Subcutaneous adipose tissue (tissue), 4 donors: ENCODE results near the gene FAM20C. TPM values are rescaled to one million over a fixed set of nuclear protein-coding genes. Genes with fewer than 3 reads are reported as not detected.

Source experiments
- total RNA-seq, 4 donors: library from RNA; depleted of rRNA; stranded (reverse); fragments of >200 nt; gene quantifications; one replicate each; pipeline ENCODE4 v1.1.0, GENCODE V29; 2016
- TF ChIP-seq, protein P1 (sequence below): fragments of 450-650 bp; IDR thresholded peaks from one replicate; pipeline ENCODE4 v1.5.1; 2016; ENCODE audit warnings: low read depth, mild to moderate bottlenecking, control low read depth, antibody characterized with exemption, moderate library complexity

The FAM20C gene
- total RNA-seq, 4 donors from 2014 or later, result 21.0 to 82.5 (median 35.6) TPM

DNA sequence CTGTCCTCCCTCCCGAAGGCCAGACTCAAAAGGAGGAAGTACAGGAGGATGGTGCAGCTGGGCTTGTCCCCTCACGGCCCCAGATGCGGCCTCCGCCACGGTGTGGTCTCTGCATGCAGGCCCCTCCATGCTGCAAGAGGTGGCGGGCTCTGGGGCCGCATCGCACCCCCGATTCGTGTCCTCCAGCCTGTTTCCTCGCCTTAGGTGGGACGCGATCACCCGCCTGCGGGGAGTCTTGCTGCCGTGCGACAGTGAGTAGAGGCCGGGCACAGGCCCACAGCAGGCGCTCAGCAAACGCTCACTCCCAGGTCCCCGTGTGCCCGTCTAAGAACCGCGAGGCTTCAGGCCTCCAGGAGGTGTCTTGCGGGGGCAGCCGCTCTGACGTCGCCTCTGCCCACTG, 13.9 kb upstream of the FAM20C start:
- TF ChIP-seq, protein P1, sequence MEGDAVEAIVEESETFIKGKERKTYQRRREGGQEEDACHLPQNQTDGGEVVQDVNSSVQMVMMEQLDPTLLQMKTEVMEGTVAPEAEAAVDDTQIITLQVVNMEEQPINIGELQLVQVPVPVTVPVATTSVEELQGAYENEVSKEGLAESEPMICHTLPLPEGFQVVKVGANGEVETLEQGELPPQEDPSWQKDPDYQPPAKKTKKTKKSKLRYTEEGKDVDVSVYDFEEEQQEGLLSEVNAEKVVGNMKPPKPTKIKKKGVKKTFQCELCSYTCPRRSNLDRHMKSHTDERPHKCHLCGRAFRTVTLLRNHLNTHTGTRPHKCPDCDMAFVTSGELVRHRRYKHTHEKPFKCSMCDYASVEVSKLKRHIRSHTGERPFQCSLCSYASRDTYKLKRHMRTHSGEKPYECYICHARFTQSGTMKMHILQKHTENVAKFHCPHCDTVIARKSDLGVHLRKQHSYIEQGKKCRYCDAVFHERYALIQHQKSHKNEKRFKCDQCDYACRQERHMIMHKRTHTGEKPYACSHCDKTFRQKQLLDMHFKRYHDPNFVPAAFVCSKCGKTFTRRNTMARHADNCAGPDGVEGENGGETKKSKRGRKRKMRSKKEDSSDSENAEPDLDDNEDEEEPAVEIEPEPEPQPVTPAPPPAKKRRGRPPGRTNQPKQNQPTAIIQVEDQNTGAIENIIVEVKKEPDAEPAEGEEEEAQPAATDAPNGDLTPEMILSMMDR, result no peak

DNA sequence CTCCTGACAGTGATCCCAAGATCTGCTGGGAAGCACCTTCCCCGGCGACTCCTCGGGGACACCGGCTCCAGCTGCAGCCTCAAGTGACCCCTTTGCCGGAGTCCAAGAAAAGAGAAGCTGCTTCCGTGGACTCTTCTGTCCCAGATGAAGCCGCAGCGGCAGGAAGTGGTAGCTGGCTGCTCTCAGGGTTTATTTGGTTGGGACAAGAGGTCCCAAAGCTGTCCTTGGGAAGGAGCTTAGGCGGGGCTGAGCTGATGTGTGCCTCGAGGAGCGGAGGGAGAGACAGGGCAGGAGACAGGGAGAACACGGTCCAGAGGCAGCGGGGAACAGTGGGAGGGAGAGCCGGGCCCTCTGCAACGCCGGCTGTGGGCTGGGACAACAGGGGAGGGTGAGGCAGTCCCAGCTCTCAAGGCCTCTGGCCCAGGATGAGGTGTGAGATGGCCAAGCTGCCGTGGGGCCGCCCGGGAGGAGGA, 13.1 kb upstream of the FAM20C start:
- TF ChIP-seq, protein P1, result no peak

DNA sequence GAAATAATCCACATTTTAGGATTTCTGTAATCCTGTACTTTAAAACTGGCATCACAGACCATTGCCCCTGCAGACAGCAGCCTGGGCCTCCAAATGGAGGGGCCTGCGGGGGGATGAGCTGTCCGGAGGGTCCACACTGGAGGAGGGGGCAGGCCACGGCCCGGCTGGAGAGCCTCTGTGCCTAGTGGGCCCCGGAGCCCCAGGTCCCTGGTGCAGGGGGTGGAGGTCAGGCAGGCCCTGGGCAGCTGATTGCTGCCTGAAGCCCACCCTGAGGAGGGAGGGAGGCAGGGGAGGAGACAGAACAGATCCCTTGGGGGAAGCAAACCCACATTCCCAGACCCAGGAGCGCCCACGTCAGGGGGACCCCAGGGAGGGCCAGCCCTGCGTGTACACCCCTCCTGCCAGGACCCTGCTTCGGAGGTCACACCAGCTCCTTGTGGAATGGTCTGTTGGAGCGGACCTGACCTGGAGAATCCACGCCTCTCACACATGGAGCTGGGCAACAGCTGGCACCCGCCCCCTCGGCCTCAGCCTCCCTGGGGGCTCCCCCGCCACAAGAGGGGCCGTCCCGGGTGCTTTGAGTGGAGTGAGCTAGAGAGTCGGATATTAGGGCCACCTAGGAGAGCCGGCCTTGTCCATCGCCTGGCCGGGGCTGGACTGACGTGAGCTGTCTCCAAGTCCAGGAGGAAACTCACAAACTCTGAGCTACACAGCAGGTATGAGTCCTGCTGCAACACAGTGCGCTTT, 12.2 kb upstream of the FAM20C start:
- TF ChIP-seq, protein P1, result no peak

DNA sequence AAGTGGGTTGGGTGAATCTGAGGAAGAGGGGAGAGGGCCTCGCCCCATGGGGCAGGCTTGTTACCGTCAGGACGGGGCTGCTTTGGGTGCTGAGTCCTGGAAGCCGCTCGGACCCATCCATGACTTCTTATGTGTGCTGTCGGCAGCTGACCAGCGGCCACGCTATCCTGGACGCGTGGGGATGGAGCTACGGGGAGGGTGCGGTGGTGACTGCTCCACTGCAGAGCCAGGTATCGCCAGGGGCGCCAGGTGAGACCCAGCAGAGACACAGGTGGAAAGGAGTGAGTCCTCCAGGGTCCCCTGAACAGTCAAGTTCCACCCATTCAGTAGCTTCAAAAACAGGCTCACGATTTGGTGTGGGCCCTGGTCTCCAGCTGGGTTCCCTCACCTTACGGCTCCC, 10.6 kb upstream of the FAM20C start:
- TF ChIP-seq, protein P1, result no peak

DNA sequence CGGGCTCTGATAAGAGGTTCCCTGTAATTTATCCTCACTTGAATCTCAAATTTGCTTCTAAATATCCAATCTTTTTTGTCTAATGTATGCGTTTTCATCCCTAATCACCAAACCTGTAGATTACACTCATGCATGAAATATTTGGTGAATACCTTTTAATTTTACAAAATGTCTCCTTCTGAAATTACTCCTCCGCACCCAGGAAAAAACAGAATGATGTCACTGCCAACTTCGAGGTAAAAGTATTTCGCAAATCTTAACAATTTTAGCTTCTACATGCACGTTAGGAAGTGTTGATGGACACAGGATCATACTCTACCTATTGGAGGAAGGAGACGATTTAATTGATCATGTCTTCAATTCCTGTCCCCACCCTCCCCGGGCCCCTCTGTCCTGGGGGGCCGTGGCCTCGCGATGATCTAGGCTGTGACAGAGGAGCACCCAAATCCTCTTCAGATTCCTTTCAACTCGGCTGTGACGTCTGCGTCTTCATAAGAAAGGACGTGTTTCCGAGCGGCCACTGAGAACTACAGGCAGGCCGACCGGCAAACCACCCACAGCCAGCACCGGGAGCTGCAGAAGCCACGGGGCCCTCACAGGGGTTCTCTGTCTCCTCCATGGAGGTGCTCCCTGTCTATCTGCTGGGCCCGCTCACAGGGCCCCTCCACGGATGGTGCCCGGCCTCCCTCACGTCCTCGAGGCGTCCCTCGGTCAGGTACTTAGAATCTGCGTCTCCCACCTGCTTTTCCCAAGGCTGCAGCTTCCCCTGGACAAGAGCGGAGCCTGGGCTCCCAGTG, 8.7 kb upstream of the FAM20C start:
- TF ChIP-seq, protein P1, result no peak

DNA sequence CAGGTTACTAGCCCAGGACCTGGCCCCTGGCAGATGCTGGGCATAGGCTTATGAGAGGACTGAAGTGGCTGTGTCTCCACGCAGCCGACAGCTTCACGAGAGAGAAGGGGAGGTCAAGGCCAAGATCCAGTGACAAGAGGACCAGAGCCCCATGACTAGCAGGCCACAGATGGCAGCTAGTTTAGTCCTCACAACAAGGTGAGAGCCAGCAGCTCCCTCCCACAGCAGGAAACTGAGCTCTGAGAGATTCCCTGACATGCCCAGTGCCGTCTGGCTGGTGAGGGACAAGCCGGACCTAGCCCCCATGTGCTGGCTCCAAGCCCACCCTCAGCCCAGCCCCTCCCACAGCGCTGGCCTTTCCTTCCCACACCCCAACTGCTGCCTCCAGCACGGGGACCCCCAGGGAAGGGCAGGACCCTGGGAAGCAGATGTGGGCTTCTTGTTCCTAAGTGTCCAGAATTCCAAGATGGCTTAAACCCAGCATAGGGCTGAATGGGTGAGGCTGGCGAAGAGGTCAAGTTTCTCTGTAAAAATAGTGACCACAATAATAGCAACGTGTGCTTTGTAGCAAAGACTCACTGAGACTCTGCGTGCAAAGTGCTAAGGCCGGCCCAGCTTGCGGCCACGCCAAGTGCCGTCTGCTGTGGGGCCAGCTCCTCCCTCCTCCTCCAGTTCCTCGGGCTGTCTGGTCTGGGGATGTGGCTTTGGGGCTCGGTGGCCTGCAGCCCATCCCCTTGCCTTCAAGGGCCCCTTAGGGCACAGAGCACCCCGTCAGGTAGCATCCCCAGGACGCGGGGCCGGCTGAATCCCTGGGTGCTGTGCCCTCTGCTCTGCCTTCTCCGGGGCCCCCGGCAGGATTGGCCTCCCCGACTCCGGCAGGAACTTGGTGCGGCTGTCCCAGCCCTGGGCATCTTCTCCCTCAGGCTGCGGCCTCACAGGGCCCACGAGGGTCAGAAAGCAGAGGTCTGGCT, 7.8 kb upstream of the FAM20C start:
- TF ChIP-seq, protein P1, result no peak
